ENCODE data around the gene CD300LG. TPM values are rescaled to one million over a fixed set of nuclear protein-coding genes. Genes with fewer than 3 reads are reported as not detected.

The CD300LG gene
- total and polyA plus RNA-seq, 2 experiments from 2014 or later, result not detected

DNA sequence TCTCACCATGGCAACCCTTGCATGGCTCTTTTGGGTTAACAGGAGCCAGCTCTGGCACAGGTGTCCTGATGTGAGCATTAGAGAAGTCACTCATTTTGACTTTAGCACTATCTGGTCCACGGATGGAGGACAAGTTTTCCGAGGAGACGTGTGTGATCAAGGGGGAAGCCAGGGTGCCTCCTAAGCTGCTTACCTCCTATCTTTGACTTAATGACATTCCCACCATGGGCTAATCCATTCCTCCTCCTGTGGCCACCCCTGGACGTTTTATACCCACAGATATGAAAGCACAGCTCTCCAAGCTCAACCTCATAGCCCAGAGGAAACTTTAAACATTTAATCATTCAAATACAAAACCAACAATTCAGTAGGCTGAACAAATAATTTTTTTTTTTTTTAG is 41.6 kb downstream of the CD300LG start:
- no peaks in the 10 kb centered on the region for H3K27me3 ChIP-seq
- no peaks in the 10 kb centered on the region for H4K20me1 ChIP-seq (ENCODE audit: insufficient read depth, poor library complexity, severe bottlenecking)
- no peak overlapping the region for H3K4me3 ChIP-seq
- H3K9me3 ChIP-seq (ENCODE audit: low read depth), result no peaks in the 10 kb centered on the region
- no peak overlapping the region for H3K4me2 ChIP-seq
- no peaks in the 10 kb centered on the region for H3K36me3 ChIP-seq (replicated peaks; ENCODE audit: insufficient read depth, low read depth)
- TF ChIP-seq EZH2 (IDR thresholded peaks at IDR 0.05; ENCODE audit: borderline replicate concordance) (no peak), EZH2phosphoT487 (IDR thresholded peaks at IDR 0.05; ENCODE audit: low read depth, severe bottlenecking, unreplicated experiment) (no peak), CTCF (IDR thresholded peaks at IDR 0.05; ENCODE audit: poor library complexity) (no peak)
- WGBS (ENCODE audit: low lambda C conversion rate, missing lambda C conversion rate), result 73% methylated on average over 4 of the region's 4 CpGs
- DNase-seq (ENCODE audit: low spot score), result no peak
- no peak overlapping the region for H2AFZ ChIP-seq
- no peaks in the 10 kb centered on the region for H3K4me1 ChIP-seq (ENCODE audit: insufficient read depth)
- no peaks in the 10 kb centered on the region for H3K79me2 ChIP-seq
- no peaks in the 10 kb centered on the region for H3K9me2 ChIP-seq (replicated peaks; ENCODE audit: insufficient read depth)
- H3K27ac ChIP-seq, result no peak overlapping the region

DNA sequence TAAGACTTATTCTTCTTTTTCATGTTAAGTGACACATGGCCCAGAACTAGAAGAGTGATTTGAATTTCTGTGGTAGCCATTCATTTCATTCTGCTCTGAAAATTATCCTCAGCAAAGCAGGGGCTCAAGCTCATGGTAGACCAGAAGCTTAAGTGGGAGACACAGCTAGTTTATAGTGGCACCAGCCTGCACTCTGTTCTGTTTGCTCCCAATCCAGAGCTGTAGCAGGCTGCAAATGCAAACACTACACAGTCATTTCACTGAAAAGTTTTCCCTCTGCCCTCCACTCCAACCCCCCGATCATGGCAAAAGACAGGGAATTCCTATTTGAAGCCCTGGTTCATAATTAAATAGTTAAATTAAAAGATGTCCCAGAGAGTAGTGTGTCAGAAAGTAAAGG is 43.3 kb downstream of the CD300LG start:
- Histone ChIP-seq H4K20me1 (ENCODE audit: insufficient read depth, poor library complexity, severe bottlenecking) (no peaks in the 10 kb centered on the region), H3K4me2 (no peak overlapping the region), H3K36me3 (replicated peaks; ENCODE audit: insufficient read depth, low read depth) (no peaks in the 10 kb centered on the region), H3K27me3 (no peaks in the 10 kb centered on the region), H3K27ac (no peak overlapping the region), H3K9me2 (replicated peaks; ENCODE audit: insufficient read depth) (no peaks in the 10 kb centered on the region), H3K4me3 (no peak overlapping the region), H3K79me2 (no peaks in the 10 kb centered on the region), H3K4me1 (ENCODE audit: insufficient read depth) (no peaks in the 10 kb centered on the region), H2AFZ (no peak overlapping the region), H3K9me3 (ENCODE audit: low read depth) (no peaks in the 10 kb centered on the region)
- no peak for TF ChIP-seq CTCF (IDR thresholded peaks at IDR 0.05; ENCODE audit: poor library complexity)
- TF ChIP-seq EZH2phosphoT487 (IDR thresholded peaks at IDR 0.05; ENCODE audit: low read depth, severe bottlenecking, unreplicated experiment), result no peak
- TF ChIP-seq EZH2 (IDR thresholded peaks at IDR 0.05; ENCODE audit: borderline replicate concordance), result no peak
- DNase-seq (ENCODE audit: low spot score), result no peak
- WGBS (ENCODE audit: low lambda C conversion rate, missing lambda C conversion rate), result 70% methylated on average over 1 of the region's 1 CpG

- no peak overlapping the region for H3K4me2 ChIP-seq
- WGBS (ENCODE audit: low lambda C conversion rate, missing lambda C conversion rate), result 87% methylated on average over 5 of the region's 5 CpGs
- no peaks in the 10 kb centered on the region for H4K20me1 ChIP-seq (ENCODE audit: insufficient read depth, poor library complexity, severe bottlenecking)
Measured at GRCh38 chr17:43891851-43892646, 45.1 kb downstream of the CD300LG start.

More at GRCh38 chr17:43891851-43892646, 45.1 kb downstream of the CD300LG start:
- no peaks in the 10 kb centered on the region for H3K27me3 ChIP-seq
- no peak overlapping the region for H2AFZ ChIP-seq
- DNase-seq (ENCODE audit: low spot score), result no peak
- H3K79me2 ChIP-seq, result no peaks in the 10 kb centered on the region
- no peak overlapping the region for H3K4me3 ChIP-seq
- no peaks in the 10 kb centered on the region for H3K9me3 ChIP-seq (ENCODE audit: low read depth)
- TF ChIP-seq EZH2phosphoT487 (IDR thresholded peaks at IDR 0.05; ENCODE audit: low read depth, severe bottlenecking, unreplicated experiment), result no peak
- no peak for TF ChIP-seq EZH2 (IDR thresholded peaks at IDR 0.05; ENCODE audit: borderline replicate concordance)
- no peak for TF ChIP-seq CTCF (IDR thresholded peaks at IDR 0.05; ENCODE audit: poor library complexity)
- H3K36me3 ChIP-seq (replicated peaks; ENCODE audit: insufficient read depth, low read depth), result no peaks in the 10 kb centered on the region
- no peaks in the 10 kb centered on the region for H3K4me1 ChIP-seq (ENCODE audit: insufficient read depth)
- no peaks in the 10 kb centered on the region for H3K9me2 ChIP-seq (replicated peaks; ENCODE audit: insufficient read depth)
- H3K27ac ChIP-seq, result no peak overlapping the region
